OCI-LY7 (cell line): Measurements from ENCODE around the gene SEPTIN10. TPM values are rescaled to one million over a fixed set of nuclear protein-coding genes. Genes with fewer than 3 reads are reported as not detected.

Experiments used
- BruUV-seq: library from RNA; stranded (reverse); fragments of 400-500 nt; replicated peaks from 2 replicates; lab custom pipeline; 2021; lab: Mats Ljungman, UMichigan
- CTCF ChIA-PET: fragments of 300-600 bp; sonication (Branson Sonifier 250); formaldehyde crosslinking; loops from one replicate; lab custom pipeline; 2022; ENCODE audit warnings: antibody characterized with exemption; ENCODE audit not compliant: unreplicated experiment; lab: Charles Lee
- POLR2A ChIA-PET: fragments of 300-600 bp; sonication (Branson Sonifier 250); formaldehyde crosslinking; loops from one replicate; lab custom pipeline; 2022; ENCODE audit warnings: antibody characterized with exemption; lab: Charles Lee
- DNase-seq: peaks from one replicate; pipeline ENCODE4 v3.0.0-alpha.2; 2015; ENCODE audit warnings: low spot score
- H2AFZ ChIP-seq: fragments of 200-600 bp; sonication (generic), shearing (Covaris generic); 2 replicates; pipeline ENCODE4 v1.6.1; 2014; ENCODE audit warnings: mild to moderate bottlenecking, antibody characterized with exemption, low read length, moderate library complexity
- H3K27ac ChIP-seq: fragments of 200-600 bp; sonication (generic); 2 replicates; pipeline ENCODE4 v1.5.1; 2014; ENCODE audit warnings: mixed run types, low read depth, mild to moderate bottlenecking, moderate library complexity, low read length, inconsistent platforms; ENCODE audit not compliant: poor library complexity, severe bottlenecking
- H3K36me3 ChIP-seq: fragments of 200-600 bp; sonication (generic); 2 replicates; pipeline ENCODE4 v1.6.1; 2014; ENCODE audit warnings: mild to moderate bottlenecking, antibody characterized with exemption, low read length, moderate library complexity, mixed read lengths; ENCODE audit not compliant: insufficient read depth
- H3K4me1 ChIP-seq: fragments of 200-600 bp; sonication (generic); 2 replicates; pipeline ENCODE4 v1.5.1; 2014; ENCODE audit warnings: mild to moderate bottlenecking, low read length; ENCODE audit not compliant: insufficient read depth, poor library complexity, severe bottlenecking
- H3K4me2 ChIP-seq: fragments of 200-600 bp; sonication (generic); 2 replicates; pipeline ENCODE4 v1.6.1; 2014; ENCODE audit warnings: mild to moderate bottlenecking, low read length
- H3K4me3 ChIP-seq: fragments of 200-600 bp; sonication (generic); 2 replicates; pipeline ENCODE4 v1.5.1; 2014; ENCODE audit warnings: mild to moderate bottlenecking, low read depth, low read length; ENCODE audit not compliant: poor library complexity, severe bottlenecking
- H3K79me2 ChIP-seq: fragments of 200-600 bp; sonication (generic); 2 replicates; pipeline ENCODE4 v1.6.1; 2016; ENCODE audit warnings: low read depth, mild to moderate bottlenecking, low read length, moderate library complexity, mixed read lengths; ENCODE audit not compliant: insufficient read depth
- H3K9me2 ChIP-seq: fragments of 200-600 bp; sonication (generic); 2 replicates; pipeline ENCODE4 v1.6.1; 2016; ENCODE audit warnings: mild to moderate bottlenecking, low read length, mixed read lengths; ENCODE audit not compliant: insufficient read depth
- H3K9me3 ChIP-seq: fragments of 200-600 bp; sonication (generic); 2 replicates; pipeline ENCODE4 v1.6.1; 2014; ENCODE audit warnings: mild to moderate bottlenecking, mixed run types, low read length, mixed read lengths
- H4K20me1 ChIP-seq: fragments of 200-600 bp; sonication (generic); 2 replicates; pipeline ENCODE4 v1.6.1; 2014; ENCODE audit warnings: mild to moderate bottlenecking, antibody characterized with exemption, low read length, moderate library complexity, mixed read lengths; ENCODE audit not compliant: insufficient read depth
- CTCF ChIP-seq: fragments of 200-600 bp; sonication (generic); conservative IDR thresholded peaks from 2 replicates; pipeline ENCODE4 v1.5.1; 2014; ENCODE audit warnings: mild to moderate bottlenecking, antibody characterized with exemption, low read length, moderate library complexity, mixed read lengths
- EZH2phosphoT487 ChIP-seq: fragments of 200-600 bp; sonication (generic); IDR thresholded peaks from 2 replicates; pipeline ENCODE4 v1.6.1; 2018; ENCODE audit warnings: low read depth, borderline replicate concordance, mild to moderate bottlenecking, mixed run types, antibody characterized with exemption, low read length, moderate library complexity, mixed read lengths
- intact Hi-C: fragments of 100-400 bp; cut with micrococcal nuclease; formaldehyde crosslinking; loops from one replicate; pipeline ENCODE4 v1.10.0; 2022; ENCODE audit not compliant: unreplicated experiment
- total RNA-seq, 2 experiments: library from RNA; depleted of rRNA in 1 of 2; stranded (reverse); fragments of >200 nt in 1 of 2; shearing (Covaris generic) in 1 of 2; gene quantifications; 2 replicates each; pipeline ENCODE4 v1.2.3, GENCODE V29; 2014 to 2022

Gene SEPTIN10
- total RNA-seq, 2 experiments from 2014 or later = not detected

- no peaks in the 10 kb centered on the region for H3K9me3 ChIP-seq
- TF ChIP-seq CTCF = no peak
- no peak for TF ChIP-seq EZH2phosphoT487
- intact Hi-C loops = no loop called here
- no peaks in the 10 kb centered on the region for H4K20me1 ChIP-seq
- H3K27ac ChIP-seq = no peak overlapping the region
- no peak overlapping the region for H3K4me3 ChIP-seq
- no peak for DNase-seq
- H3K79me2 ChIP-seq = no peaks in the 10 kb centered on the region
- H3K4me2 ChIP-seq = no peak overlapping the region
- BruUV-seq = no TSS peak
- H3K9me2 ChIP-seq = no peaks in the 10 kb centered on the region
- no peaks in the 10 kb centered on the region for H3K4me1 ChIP-seq
- CTCF ChIA-PET = no interaction called here
- POLR2A ChIA-PET = no interaction called here
- H2AFZ ChIP-seq = no peak overlapping the region
- H3K36me3 ChIP-seq = no peaks in the 10 kb centered on the region
Measured at GRCh38 chr2:109648041-109648527, 34.3 kb upstream of the SEPTIN10 start.

GRCh38 chr2:109647636-109648035 lies 33.9 kb upstream of the SEPTIN10 start:
- Histone ChIP-seq H3K9me2 (no peaks in the 10 kb centered on the region), H2AFZ (no peak overlapping the region), H3K9me3 (no peaks in the 10 kb centered on the region), H3K36me3 (no peaks in the 10 kb centered on the region), H4K20me1 (no peaks in the 10 kb centered on the region), H3K4me3 (no peak overlapping the region), H3K79me2 (no peaks in the 10 kb centered on the region), H3K4me2 (no peak overlapping the region), H3K4me1 (no peaks in the 10 kb centered on the region), H3K27ac (no peak overlapping the region)
- CTCF ChIA-PET = no interaction called here
- TF ChIP-seq EZH2phosphoT487 (no peak), CTCF (no peak)
- BruUV-seq = no TSS peak
- POLR2A ChIA-PET = no interaction called here
- intact Hi-C loops = no loop called here
- DNase-seq = no peak

GRCh38 chr2:109646961-109647360 lies 33.2 kb upstream of the SEPTIN10 start:
- CTCF ChIA-PET = no interaction called here
- BruUV-seq = no TSS peak

More at GRCh38 chr2:109646961-109647360, 33.2 kb upstream of the SEPTIN10 start:
- no peak overlapping the region for H2AFZ ChIP-seq
- H3K79me2 ChIP-seq = no peaks in the 10 kb centered on the region
- no peak overlapping the region for H3K4me3 ChIP-seq
- DNase-seq = no peak
- no peaks in the 10 kb centered on the region for H3K36me3 ChIP-seq
- H3K4me1 ChIP-seq = no peaks in the 10 kb centered on the region
- POLR2A ChIA-PET = no interaction called here
- no peaks in the 10 kb centered on the region for H3K9me3 ChIP-seq
- H3K9me2 ChIP-seq = no peaks in the 10 kb centered on the region
- no peak overlapping the region for H3K27ac ChIP-seq
- TF ChIP-seq EZH2phosphoT487 = no peak
- TF ChIP-seq CTCF = no peak
- no peak overlapping the region for H3K4me2 ChIP-seq
- no peaks in the 10 kb centered on the region for H4K20me1 ChIP-seq
- intact Hi-C loops = no loop called here
